Measurements from ENCODE around the gene CDT1.

The CDT1 gene

GRCh38 chr16:88830258-88830657, 26.7 kb downstream of the CDT1 start:
- TF ChIP-seq FOXP2 (optimal IDR thresholded peaks at IDR 0.05; ENCODE audit: control extremely low read depth, extremely low read length, insufficient read depth) (no peak), POLR2AphosphoS5 (IDR thresholded peaks at IDR 0.05; ENCODE audit: borderline replicate concordance, low read depth, low read length) (no peak), EZH2 (IDR thresholded peaks at IDR 0.05) (no peak)
- no peak overlapping the region for H3K9ac ChIP-seq (ENCODE audit: insufficient read length)
- DNase-seq (ENCODE audit: low read depth, low spot score), result no peak
- no peaks in the 10 kb centered on the region for H3K9me3 ChIP-seq (ENCODE audit: low read depth, low read length)
- H3K4me3 ChIP-seq, result no peak overlapping the region
- no peaks in the 10 kb centered on the region for H3K36me3 ChIP-seq (ENCODE audit: insufficient read depth, low read length)
- no peak overlapping the region for H3K27ac ChIP-seq

GRCh38 chr16:88830783-88831182, 27.2 kb downstream of the CDT1 start:
- Histone ChIP-seq H3K9me3 (ENCODE audit: low read depth, low read length) (no peaks in the 10 kb centered on the region), H3K4me3 (no peak overlapping the region), H3K9ac (ENCODE audit: insufficient read length) (no peak overlapping the region), H3K36me3 (ENCODE audit: insufficient read depth, low read length) (no peaks in the 10 kb centered on the region), H3K27ac (no peak overlapping the region)
- no peak for DNase-seq (ENCODE audit: low read depth, low spot score)
- no peak for TF ChIP-seq EZH2 (IDR thresholded peaks at IDR 0.05)
- no peak for TF ChIP-seq FOXP2 (optimal IDR thresholded peaks at IDR 0.05; ENCODE audit: control extremely low read depth, extremely low read length, insufficient read depth)
- TF ChIP-seq POLR2AphosphoS5 (IDR thresholded peaks at IDR 0.05; ENCODE audit: borderline replicate concordance, low read depth, low read length), result no peak

- DNase-seq (ENCODE audit: low read depth, low spot score), result no peak
- Histone ChIP-seq H3K27ac (no peak overlapping the region), H3K4me3 (no peak overlapping the region), H3K9me3 (ENCODE audit: low read depth, low read length) (no peaks in the 10 kb centered on the region), H3K9ac (ENCODE audit: insufficient read length) (no peak overlapping the region), H3K36me3 (ENCODE audit: insufficient read depth, low read length) (no peaks in the 10 kb centered on the region)
- TF ChIP-seq POLR2AphosphoS5 (IDR thresholded peaks at IDR 0.05; ENCODE audit: borderline replicate concordance, low read depth, low read length), result no peak
- TF ChIP-seq EZH2 (IDR thresholded peaks at IDR 0.05), result no peak
- TF ChIP-seq FOXP2 (optimal IDR thresholded peaks at IDR 0.05; ENCODE audit: control extremely low read depth, extremely low read length, insufficient read depth), result no peak
These were observed 28.2 kb downstream of the CDT1 start for GRCh38 chr16:88831838-88832237.

GRCh38 chr16:88833086-88833485, 29.5 kb downstream of the CDT1 start:
- no peak overlapping the region for H3K4me3 ChIP-seq
- H3K9ac ChIP-seq (ENCODE audit: insufficient read length), result no peak overlapping the region
- TF ChIP-seq FOXP2 (optimal IDR thresholded peaks at IDR 0.05; ENCODE audit: control extremely low read depth, extremely low read length, insufficient read depth) (no peak), POLR2AphosphoS5 (IDR thresholded peaks at IDR 0.05; ENCODE audit: borderline replicate concordance, low read depth, low read length) (no peak), EZH2 (IDR thresholded peaks at IDR 0.05) (no peak)
- no peaks in the 10 kb centered on the region for H3K36me3 ChIP-seq (ENCODE audit: insufficient read depth, low read length)
- no peak for DNase-seq (ENCODE audit: low read depth, low spot score)
- no peaks in the 10 kb centered on the region for H3K9me3 ChIP-seq (ENCODE audit: low read depth, low read length)
- H3K27ac ChIP-seq, result no peak overlapping the region

- TF ChIP-seq POLR2AphosphoS5 (IDR thresholded peaks at IDR 0.05; ENCODE audit: borderline replicate concordance, low read depth, low read length) (no peak), FOXP2 (optimal IDR thresholded peaks at IDR 0.05; ENCODE audit: control extremely low read depth, extremely low read length, insufficient read depth) (no peak), EZH2 (IDR thresholded peaks at IDR 0.05) (no peak)
- H3K4me3 ChIP-seq, result no peak overlapping the region
- H3K9ac ChIP-seq (ENCODE audit: insufficient read length), result no peak overlapping the region
- no peak for DNase-seq (ENCODE audit: low read depth, low spot score)
- H3K36me3 ChIP-seq (ENCODE audit: insufficient read depth, low read length), result no peaks in the 10 kb centered on the region
- no peaks in the 10 kb centered on the region for H3K9me3 ChIP-seq (ENCODE audit: low read depth, low read length)
- H3K27ac ChIP-seq, result no peak overlapping the region
These were observed 31.1 kb downstream of the CDT1 start for GRCh38 chr16:88834670-88835069.

GRCh38 chr16:88835383-88835782, 31.8 kb downstream of the CDT1 start:
- no peak overlapping the region for H3K27ac ChIP-seq
- no peak overlapping the region for H3K9ac ChIP-seq (ENCODE audit: insufficient read length)
- H3K4me3 ChIP-seq, result no peak overlapping the region
- TF ChIP-seq POLR2AphosphoS5 (IDR thresholded peaks at IDR 0.05; ENCODE audit: borderline replicate concordance, low read depth, low read length) (no peak), FOXP2 (optimal IDR thresholded peaks at IDR 0.05; ENCODE audit: control extremely low read depth, extremely low read length, insufficient read depth) (no peak), EZH2 (IDR thresholded peaks at IDR 0.05) (no peak)
- no peaks in the 10 kb centered on the region for H3K9me3 ChIP-seq (ENCODE audit: low read depth, low read length)
- no peaks in the 10 kb centered on the region for H3K36me3 ChIP-seq (ENCODE audit: insufficient read depth, low read length)
- DNase-seq (ENCODE audit: low read depth, low spot score), result no peak

GRCh38 chr16:88835818-88836217, 32.2 kb downstream of the CDT1 start:
- TF ChIP-seq POLR2AphosphoS5 (IDR thresholded peaks at IDR 0.05; ENCODE audit: borderline replicate concordance, low read depth, low read length) (no peak), FOXP2 (optimal IDR thresholded peaks at IDR 0.05; ENCODE audit: control extremely low read depth, extremely low read length, insufficient read depth) (no peak), EZH2 (IDR thresholded peaks at IDR 0.05) (no peak)
- H3K4me3 ChIP-seq, result no peak overlapping the region
- H3K9me3 ChIP-seq (ENCODE audit: low read depth, low read length), result no peaks in the 10 kb centered on the region
- H3K27ac ChIP-seq, result no peak overlapping the region
- DNase-seq (ENCODE audit: low read depth, low spot score), result no peak
- no peak overlapping the region for H3K9ac ChIP-seq (ENCODE audit: insufficient read length)
- no peaks in the 10 kb centered on the region for H3K36me3 ChIP-seq (ENCODE audit: insufficient read depth, low read length)

GRCh38 chr16:88836791-88837190, 33.2 kb downstream of the CDT1 start:
- no peak overlapping the region for H3K27ac ChIP-seq
- H3K9me3 ChIP-seq (ENCODE audit: low read depth, low read length), result no peaks in the 10 kb centered on the region
- no peak for DNase-seq (ENCODE audit: low read depth, low spot score)
- TF ChIP-seq FOXP2 (optimal IDR thresholded peaks at IDR 0.05; ENCODE audit: control extremely low read depth, extremely low read length, insufficient read depth) (no peak), POLR2AphosphoS5 (IDR thresholded peaks at IDR 0.05; ENCODE audit: borderline replicate concordance, low read depth, low read length) (no peak), EZH2 (IDR thresholded peaks at IDR 0.05) (no peak)
- H3K36me3 ChIP-seq (ENCODE audit: insufficient read depth, low read length), result no peaks in the 10 kb centered on the region
- no peak overlapping the region for H3K9ac ChIP-seq (ENCODE audit: insufficient read length)
- no peak overlapping the region for H3K4me3 ChIP-seq

DNA sequence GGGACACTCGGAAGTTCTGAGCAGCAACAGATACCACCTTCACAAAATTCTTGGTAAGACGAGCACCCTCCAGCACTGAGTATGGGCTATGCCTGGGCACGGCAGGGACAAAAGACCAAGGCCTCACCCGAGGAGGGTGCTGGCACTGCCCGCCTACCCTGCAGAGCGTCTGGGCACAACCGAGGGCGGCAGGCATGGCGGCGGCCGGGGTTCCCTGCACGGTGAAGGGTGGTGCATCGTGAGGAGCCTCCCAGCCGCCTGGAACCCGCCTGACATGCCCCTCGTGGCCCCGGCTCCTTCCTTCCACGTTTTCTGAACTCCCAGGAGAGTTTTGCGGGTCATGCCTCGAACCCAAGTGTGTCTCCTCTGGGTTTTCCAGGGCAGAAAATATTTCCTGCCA, 34.2 kb downstream of the CDT1 start:
- Histone ChIP-seq H3K36me3 (ENCODE audit: insufficient read depth, low read length) (no peaks in the 10 kb centered on the region), H3K9me3 (ENCODE audit: low read depth, low read length) (no peaks in the 10 kb centered on the region), H3K4me3 (no peak overlapping the region), H3K9ac (ENCODE audit: insufficient read length) (no peak overlapping the region), H3K27ac (no peak overlapping the region)
- TF ChIP-seq POLR2AphosphoS5 (IDR thresholded peaks at IDR 0.05; ENCODE audit: borderline replicate concordance, low read depth, low read length) (no peak), FOXP2 (optimal IDR thresholded peaks at IDR 0.05; ENCODE audit: control extremely low read depth, extremely low read length, insufficient read depth) (no peak), EZH2 (IDR thresholded peaks at IDR 0.05) (no peak)
- no peak for DNase-seq (ENCODE audit: low read depth, low spot score)
